Activated CD8-positive, alpha-beta T cell treated with anti-CD3 and anti-CD28 coated beads for 36 hours (primary cell): ENCODE results near the gene ZNF358. TPM values are rescaled to one million over a fixed set of nuclear protein-coding genes. Genes with fewer than 3 reads are reported as not detected.

Experiments used
- ATAC-seq: fragments of 200-7000 bp; cut with Tn5 transposase; one replicate; pipeline ENCODE4 v1.10.0; 2021; ENCODE audit warnings: mild to moderate bottlenecking, moderate library complexity
- CTCF ChIA-PET: fragments of 350-600 bp; sonication (Branson Sonifier 250); formaldehyde crosslinking; loops from one replicate; lab custom pipeline; 2021; ENCODE audit warnings: antibody characterized with exemption; lab: Charles Lee
- POLR2A ChIA-PET: fragments of 350-600 bp; sonication (Branson Sonifier 250); formaldehyde crosslinking; loops from one replicate; lab custom pipeline; 2021; ENCODE audit warnings: antibody characterized with exemption; lab: Charles Lee
- DNase-seq: peaks from one replicate; pipeline ENCODE4 v3.0.0-alpha.2; 2020
- H3K27ac Mint-ChIP-seq: one replicate; pipeline ENCODE4 v1.8.0; 2021; ENCODE audit warnings: mild to moderate bottlenecking, mixed read lengths
- H3K27me3 Mint-ChIP-seq: one replicate; pipeline ENCODE4 v1.8.0; 2021; ENCODE audit warnings: mixed read lengths
- H3K36me3 Mint-ChIP-seq: one replicate; pipeline ENCODE4 v1.8.0; 2021; ENCODE audit warnings: low read depth, mixed read lengths
- H3K4me1 Mint-ChIP-seq: one replicate; pipeline ENCODE4 v1.8.0; 2021; ENCODE audit warnings: low read depth, mixed read lengths
- H3K4me3 Mint-ChIP-seq: one replicate; pipeline ENCODE4 v1.8.0; 2021; ENCODE audit warnings: mild to moderate bottlenecking, moderate library complexity, mixed read lengths
- H3K9me3 Mint-ChIP-seq: one replicate; pipeline ENCODE4 v1.8.0; 2021; ENCODE audit warnings: mixed read lengths
- CTCF ChIP-seq: fragments of 200-600 bp; IDR thresholded peaks from one replicate; pipeline ENCODE4 v1.8.0; 2022; ENCODE audit warnings: antibody characterized with exemption, mild to moderate bottlenecking
- intact Hi-C: fragments of 100-400 bp; cut with micrococcal nuclease; formaldehyde crosslinking; loops from one replicate; pipeline ENCODE4 v1.10.0; 2022
- total RNA-seq, 2 experiments: library from RNA; stranded (reverse); gene quantifications; one replicate each; pipeline ENCODE4 v1.2.3, GENCODE V29; 2021

ZNF358 gene
- total RNA-seq, 2 experiments from 2014 or later = 4.8 to 6.5 TPM

- Mint-ChIP-seq H3K36me3 (no peaks in the 10 kb centered on the region), H3K9me3 (no peaks in the 10 kb centered on the region), H3K4me1 (peaks cover 11% of the 10 kb centered on the region), H3K4me3 (no peak overlapping the region), H3K27ac (no peak overlapping the region), H3K27me3 (peaks cover 17% of the 10 kb centered on the region)
- no peak for TF ChIP-seq CTCF
- intact Hi-C loops = no loop called here
- peak; percentile 45 for ATAC-seq
- POLR2A ChIA-PET = no interaction called here
- DNase-seq = peak; percentile 51
- CTCF ChIA-PET = no interaction called here
Observed at GRCh38 chr19:7507884-7508283, 8.0 kb upstream of the ZNF358 start.

- ChIA-PET CTCF (no interaction called here), POLR2A (no interaction called here)
- DNase-seq = peak; percentile 44
Observed at GRCh38 chr19:7509625-7510024, 6.3 kb upstream of the ZNF358 start.

GRCh38 chr19:7512400-7512851, 3.5 kb upstream of the ZNF358 start:
- ChIA-PET POLR2A (interaction anchor here (0.8 to 1.5 kb wide), 4 partner anchors 10 to 25 kb away, joined by 3 to 5 read pairs (median 4); partner anchors contain the start of gene MCOLN1), CTCF (interaction anchor here (1.0 kb wide), 1 partner anchor 53 kb away, joined by 3 read pairs; no protein-coding TSS in a partner anchor)
- no peak for DNase-seq
- Mint-ChIP-seq H3K4me1 (peaks cover 8% of the 10 kb centered on the region), H3K27me3 (peaks cover 9% of the 10 kb centered on the region), H3K27ac (no peak overlapping the region), H3K9me3 (no peaks in the 10 kb centered on the region), H3K4me3 (no peak overlapping the region), H3K36me3 (no peaks in the 10 kb centered on the region)
- ATAC-seq = no peak
- intact Hi-C loops = no loop called here
- TF ChIP-seq CTCF = no peak

More at GRCh38 chr19:7509625-7510024, 6.3 kb upstream of the ZNF358 start:
- H3K4me3 Mint-ChIP-seq = no peak overlapping the region
- peaks cover 15% of the 10 kb centered on the region for H3K27me3 Mint-ChIP-seq
- no peaks in the 10 kb centered on the region for H3K9me3 Mint-ChIP-seq
- ATAC-seq = no peak
- intact Hi-C loops = no loop called here
- peaks cover 11% of the 10 kb centered on the region for H3K4me1 Mint-ChIP-seq
- no peak overlapping the region for H3K27ac Mint-ChIP-seq
- H3K36me3 Mint-ChIP-seq = no peaks in the 10 kb centered on the region
- no peak for TF ChIP-seq CTCF

- no peak for TF ChIP-seq CTCF
- Mint-ChIP-seq H3K27ac (no peak overlapping the region), H3K4me1 (peaks cover 8% of the 10 kb centered on the region), H3K36me3 (no peaks in the 10 kb centered on the region), H3K27me3 (peaks cover 9% of the 10 kb centered on the region), H3K9me3 (no peaks in the 10 kb centered on the region), H3K4me3 (no peak overlapping the region)
- ATAC-seq (no peak), DNase-seq (no peak)
- intact Hi-C loops = no loop called here
- CTCF ChIA-PET = no interaction called here
- POLR2A ChIA-PET = interaction anchor here (1.5 kb wide), 1 partner anchor 11 kb away, joined by 5 read pairs; no protein-coding TSS in a partner anchor
Observed at GRCh38 chr19:7513809-7514642, 1.9 kb upstream of the ZNF358 start.

DNA sequence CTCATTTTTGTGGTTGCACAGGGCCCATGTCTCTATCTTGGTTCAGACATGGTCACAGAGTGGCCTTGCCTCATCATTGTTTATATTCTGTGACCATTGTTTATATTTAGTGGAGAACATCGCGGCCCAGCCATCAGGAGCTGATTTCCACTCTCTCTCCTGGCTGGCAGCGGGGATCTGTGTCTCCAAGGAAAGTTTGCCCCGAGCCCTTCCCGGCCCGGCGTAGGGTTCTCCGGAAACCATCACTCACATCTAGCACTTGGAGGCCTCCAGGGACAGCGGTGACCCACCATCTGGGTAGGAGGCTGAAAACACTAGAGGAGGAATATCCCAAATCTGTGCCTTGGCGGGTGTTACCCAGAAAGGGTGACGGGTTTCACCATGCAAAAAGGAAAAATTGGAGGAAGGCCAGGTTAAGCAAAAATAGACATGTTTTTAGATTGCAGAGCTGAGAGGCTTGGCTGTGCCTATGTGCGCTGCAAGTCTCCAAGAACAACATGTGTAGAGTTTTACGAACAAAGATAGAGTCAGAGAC, 726 bp upstream of the ZNF358 start:
- DNase-seq (no peak), ATAC-seq (no peak)
- Mint-ChIP-seq H3K27me3 (peaks cover 9% of the 10 kb centered on the region), H3K4me3 (peak overlapping the region; percentile 83), H3K27ac (peak overlapping the region; percentile 87), H3K4me1 (peaks cover 8% of the 10 kb centered on the region), H3K36me3 (no peaks in the 10 kb centered on the region), H3K9me3 (no peaks in the 10 kb centered on the region)
- intact Hi-C loops = no loop called here
- no peak for TF ChIP-seq CTCF
- ChIA-PET CTCF (interaction anchor here (1.3 kb wide), 1 partner anchor 18 kb away, joined by 4 read pairs; a partner anchor contains a TSS), POLR2A (interaction anchor here (1.0 kb wide), 1 partner anchor 18 kb away, joined by 3 read pairs; a partner anchor contains a TSS)
